GM21786 (cell line): ENCODE data around the gene ALK.

Experiments
- ATAC-seq: cut with Tn5 transposase; IDR thresholded peaks from one replicate; pipeline ENCODE4 v1.9.1; 2021; ENCODE audit not compliant: unreplicated experiment

Gene ALK

DNA sequence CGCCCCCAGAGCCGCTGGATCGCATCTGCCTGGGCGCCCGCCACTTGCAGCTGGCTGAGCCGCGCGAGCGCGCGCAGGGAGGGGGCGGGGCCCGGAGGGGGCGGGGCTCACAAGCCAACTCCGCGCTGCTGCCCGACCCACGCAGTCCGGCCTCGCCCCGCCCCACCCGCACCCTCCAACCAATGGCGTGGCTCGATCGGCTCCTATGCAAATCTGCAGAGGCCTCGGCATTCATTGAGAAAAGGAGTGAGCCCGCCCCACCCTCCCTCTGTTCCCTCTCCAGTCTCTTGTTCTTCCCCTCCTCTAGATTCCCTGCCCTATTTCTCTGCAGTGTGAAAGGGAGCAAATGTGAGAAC is at the start of gene ALK:
ALK (minus strand) TSS at position 27 of the 356 bp plus-strand sequence. CDS start 927 bp downstream, outside the sequence.
- ATAC-seq: no peak

DNA sequence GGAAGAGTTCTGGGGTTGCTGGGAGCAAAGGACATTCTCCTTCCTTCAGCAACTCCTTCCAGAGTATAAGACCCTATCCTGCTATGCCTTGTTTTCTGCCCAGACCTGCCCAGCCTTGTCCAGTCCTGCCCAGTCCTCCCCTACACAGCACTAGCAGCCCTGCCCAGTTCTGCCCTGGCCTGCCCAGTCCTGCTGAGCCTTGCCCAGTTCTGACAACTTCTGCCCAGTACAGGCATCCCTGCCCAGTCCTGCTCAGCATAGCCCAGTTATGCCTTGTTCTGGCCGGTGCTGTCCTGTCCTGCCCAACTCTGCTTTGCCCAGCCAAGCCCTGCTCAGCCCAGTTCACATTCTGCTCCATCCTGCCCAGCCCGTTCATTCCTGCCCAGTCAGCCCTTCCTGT is 44.9 kb upstream of the ALK start:
- ATAC-seq: no peak

DNA sequence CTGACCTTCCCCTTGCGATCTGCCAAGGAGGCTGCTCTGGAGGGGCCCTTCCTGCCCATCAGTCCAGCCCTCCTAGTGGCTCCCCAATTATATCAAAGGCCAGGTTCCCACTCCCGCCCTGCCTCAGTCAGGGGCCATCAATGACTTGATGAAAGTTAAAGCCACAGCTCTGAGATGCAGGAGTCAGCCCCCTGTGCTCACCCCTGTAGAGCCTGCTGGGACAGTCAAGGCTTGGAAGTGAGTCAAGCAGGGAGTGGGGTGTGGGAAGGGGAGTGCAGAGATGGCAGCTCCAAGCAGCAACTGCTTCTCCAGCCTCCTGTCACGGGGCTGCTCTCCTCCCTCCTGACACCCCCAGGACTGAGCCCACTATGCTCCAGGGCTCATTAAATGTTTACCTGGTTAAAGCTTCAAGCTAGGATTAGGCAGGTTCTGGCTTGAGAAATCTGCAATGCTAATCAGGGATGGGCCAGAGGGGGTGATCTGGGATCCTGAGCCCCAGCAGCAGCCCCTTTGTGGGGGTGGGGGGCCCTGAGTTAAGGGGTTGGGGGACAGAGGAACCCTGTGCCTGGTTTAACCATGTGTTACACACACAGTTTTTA is 42.7 kb upstream of the ALK start:
- ATAC-seq: no peak

DNA sequence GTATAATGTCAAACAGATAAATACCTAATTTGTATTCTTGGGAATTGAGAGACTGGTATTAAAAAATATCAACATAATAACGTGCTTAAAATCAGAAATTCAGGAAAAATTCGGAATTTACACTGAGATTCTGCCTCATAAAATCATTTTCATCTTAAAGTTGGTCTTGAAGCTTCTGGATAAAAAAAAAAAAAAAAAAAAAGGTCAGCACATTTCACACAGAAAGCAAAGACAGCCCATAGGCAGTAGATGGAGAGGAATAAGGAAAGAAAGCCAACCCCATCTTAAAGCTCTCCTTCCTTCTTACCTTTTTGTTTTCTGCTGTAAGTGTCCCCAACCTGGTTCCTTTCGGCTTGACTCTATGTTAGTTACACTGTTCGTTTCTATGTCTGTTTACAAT is 41.5 kb upstream of the ALK start:
- no peak for ATAC-seq

DNA sequence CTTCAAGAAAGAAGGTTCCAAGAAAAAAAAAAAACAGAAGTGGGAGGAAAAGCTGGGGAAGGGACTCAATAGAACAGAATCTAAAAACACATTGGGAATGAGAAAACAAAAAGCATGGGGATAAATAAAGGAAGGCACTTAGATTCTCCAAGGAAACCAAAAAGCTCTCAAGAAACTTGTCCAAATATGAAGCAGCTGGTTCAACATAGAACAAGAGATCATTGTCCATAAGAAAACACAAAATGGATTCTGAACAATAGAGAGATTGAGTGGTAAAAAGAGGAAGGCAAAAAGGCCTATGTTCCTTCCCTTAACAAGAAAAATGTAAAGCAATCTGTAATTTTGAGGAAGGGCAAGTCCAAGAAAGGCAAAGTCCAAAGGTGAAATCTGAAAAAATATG is 32.9 kb upstream of the ALK start:
- no peak for ATAC-seq

DNA sequence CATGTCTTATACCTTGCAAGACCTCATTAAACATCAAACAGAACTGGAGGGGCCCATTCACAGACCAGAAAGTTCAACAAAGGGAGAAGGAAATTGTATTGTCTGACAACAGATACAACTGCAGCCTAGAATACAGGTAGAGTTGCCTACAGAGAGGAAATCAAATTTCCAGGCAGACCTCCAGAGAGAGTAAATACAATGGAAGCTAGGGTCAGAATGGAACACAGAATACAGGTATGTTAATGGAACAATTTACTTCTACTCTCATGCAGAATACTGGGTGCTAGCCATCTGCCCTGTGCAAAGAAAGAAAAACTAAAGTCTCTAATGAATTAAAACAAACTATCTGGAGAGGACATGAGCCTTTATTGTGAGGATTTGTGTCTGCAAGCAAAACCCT is 31.6 kb upstream of the ALK start:
- no peak for ATAC-seq

DNA sequence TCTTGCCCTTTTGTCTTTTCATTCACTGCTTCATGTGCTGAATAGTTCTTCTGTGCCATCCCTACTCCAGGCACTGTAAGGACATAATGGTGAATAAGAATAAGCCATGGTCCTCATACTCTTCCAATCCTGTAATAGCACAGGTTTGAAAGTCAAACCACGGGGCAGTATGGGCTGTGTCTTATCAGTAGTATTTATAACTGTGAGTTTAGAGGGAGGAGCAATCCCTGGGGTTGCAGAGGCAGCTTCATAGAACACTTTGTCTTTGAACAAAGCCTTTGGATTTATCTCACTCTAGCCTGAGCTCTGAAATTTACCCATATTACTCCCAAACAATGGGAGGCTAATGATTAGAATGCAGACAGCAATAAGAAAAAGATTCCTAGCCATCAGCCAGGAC is 30.2 kb upstream of the ALK start:
- ATAC-seq: no peak

DNA sequence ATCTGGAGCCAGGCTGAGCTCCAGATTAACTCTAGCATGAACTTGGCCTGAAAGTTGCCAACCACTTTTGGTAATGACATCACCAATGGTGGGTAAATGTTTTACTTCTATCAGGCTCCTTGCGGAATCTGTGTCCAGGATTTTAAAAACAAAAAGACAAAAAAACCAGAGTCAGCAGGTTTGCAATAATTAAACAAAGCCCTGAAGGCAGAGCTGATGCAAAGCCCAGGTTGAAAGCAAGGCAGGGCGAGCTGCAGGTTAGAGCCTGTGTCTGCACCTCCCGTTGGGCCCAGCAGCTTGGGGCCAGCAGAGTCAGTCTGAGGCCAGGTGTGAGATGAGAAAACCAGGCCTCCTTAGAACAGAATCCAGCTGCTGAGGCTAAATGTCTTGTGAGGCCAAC is 29.1 kb upstream of the ALK start:
- ATAC-seq: no peak

DNA sequence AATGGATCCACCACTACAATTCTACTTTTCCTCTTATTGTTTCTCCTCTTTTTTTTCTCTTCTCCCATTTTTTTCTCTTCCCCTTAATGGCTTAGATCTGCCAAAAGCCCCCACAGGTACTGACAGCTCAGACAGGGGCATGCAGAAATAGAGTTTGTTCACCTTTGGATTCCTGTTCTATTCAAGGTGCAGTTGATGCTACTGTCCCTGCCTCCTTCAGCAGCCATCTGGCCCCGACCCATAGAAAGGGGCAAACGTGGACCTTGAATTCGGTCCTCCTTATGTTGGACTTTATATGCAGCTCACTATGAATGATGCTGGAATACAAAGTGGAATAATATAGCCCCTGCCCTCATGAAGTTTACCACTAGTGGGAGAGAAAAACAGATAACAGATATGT is 27.7 kb upstream of the ALK start:
- ATAC-seq: no peak

DNA sequence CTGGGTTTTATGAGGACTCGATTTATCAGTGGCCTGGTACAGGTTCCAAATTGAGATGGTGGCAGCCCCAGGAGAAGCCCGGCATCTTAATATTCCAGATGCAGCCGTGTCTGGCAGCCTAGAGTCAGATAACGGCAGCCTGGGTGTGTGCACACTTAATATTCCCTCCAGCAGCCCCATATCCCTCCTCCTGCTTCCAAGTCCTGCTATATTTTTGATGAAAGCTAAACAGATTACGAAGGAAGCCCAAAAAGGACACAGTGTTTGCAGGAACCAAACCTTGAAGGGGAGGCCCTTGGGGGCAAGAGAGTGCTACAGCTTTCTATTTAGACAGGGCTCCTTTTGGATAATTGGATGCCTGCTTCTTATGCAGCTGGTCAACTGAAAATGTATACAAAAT is 25.1 kb upstream of the ALK start:
- no peak for ATAC-seq

DNA sequence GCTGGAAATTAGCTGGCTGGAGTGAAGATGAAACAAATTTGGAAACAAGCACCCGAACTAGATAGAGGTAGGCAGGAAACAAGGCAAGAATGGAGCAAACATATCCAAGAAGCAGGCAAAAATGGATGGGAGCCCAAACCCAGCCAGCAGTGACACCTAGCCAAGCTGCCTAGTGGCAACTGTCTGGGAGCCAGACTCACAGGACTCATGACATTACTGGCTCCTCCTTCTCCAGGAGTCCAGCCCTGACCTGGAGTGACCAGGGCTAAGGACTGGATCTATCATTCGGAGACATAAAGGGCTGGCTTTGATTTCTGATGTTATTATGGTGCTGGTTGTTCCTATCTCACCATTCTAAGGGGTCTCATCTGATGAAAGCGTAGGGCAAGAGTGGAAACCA is 21.3 kb upstream of the ALK start:
- no peak for ATAC-seq

DNA sequence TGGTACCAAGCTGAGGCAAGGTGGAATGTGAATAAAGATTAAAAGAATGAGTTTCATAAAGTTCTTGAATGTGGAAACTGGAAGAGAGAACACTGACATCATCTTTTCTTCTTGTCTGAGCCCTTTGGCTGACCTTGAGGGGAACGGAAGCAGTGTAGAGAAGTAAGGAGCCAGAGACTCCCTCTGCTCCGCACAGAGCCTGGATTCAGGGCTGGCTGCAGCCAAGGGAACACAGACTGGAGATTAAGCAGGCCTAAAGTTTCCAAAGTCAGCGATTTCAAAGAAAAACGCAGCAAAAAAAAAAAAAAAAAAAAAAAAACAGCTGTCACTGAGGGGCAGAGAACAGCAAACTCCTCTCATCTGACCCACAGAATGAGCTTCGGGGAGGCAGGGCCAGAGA is 19.3 kb upstream of the ALK start:
- no peak for ATAC-seq

DNA sequence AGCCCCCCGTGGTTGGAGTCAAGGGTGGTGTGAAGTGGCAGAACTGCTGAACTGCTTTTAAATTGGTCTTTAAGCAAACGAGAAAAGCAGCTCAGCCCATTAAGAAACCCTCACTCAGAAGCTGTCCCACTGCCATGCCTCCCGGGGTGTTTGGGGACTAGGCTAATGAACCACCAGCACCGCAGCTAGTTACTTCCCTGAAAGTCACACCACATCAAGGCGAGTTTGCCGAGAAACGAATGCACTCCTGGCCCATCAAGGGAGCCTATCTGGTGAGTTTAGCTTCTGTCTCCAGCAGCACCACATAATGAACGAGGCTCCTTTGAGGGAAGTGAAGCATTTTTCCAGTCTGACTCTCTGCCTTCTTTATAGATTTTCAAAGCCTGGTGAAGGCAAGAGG is 14.6 kb upstream of the ALK start:
- ATAC-seq: no peak

DNA sequence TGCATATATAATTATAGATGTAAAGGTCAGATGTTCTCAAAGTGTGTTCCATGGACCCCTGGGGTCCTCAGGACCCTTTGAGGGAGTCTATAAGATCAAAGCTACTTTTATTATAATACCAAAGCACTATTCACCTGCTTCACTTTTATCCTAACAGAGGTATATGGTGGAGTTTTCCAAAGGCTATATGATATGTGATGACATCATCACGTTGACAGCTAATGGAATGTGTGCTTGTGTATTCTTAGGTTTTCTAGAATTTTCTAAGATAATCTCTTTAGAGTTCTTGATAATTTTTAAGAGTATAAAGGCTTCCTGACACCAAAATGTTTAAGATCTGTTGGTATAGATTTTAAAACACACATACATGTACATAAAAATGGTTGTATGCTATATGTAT is 10.4 kb upstream of the ALK start:
- ATAC-seq: no peak

DNA sequence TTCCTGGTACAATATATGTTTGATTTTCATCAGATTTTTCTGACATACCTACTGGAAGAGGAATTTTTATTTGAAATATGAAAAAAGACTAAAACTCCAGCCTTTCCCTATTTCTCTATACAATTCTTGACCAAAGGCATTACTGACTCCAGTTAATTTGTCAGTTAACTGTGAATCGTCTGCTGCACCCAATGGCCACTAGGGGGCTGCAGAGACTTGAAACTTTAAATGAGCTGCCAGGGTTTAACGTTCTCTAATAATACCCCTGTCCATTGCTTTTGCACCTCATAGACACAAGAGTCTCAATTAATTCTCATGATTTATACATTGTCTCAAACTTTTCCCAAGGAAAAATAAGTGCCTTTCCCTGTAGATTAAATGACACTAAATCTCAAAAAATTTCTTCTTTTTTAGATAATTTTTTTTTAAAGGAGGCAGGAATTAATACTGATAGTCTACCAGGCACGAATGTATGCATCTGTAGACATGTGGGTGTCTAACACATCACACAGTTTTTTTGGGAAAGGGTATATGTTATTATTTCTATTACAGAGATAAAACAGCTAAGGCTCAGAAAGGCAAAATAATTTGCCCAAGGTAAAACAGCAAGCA is 1.8 kb upstream of the ALK start:
- ATAC-seq: peak; percentile 61

DNA sequence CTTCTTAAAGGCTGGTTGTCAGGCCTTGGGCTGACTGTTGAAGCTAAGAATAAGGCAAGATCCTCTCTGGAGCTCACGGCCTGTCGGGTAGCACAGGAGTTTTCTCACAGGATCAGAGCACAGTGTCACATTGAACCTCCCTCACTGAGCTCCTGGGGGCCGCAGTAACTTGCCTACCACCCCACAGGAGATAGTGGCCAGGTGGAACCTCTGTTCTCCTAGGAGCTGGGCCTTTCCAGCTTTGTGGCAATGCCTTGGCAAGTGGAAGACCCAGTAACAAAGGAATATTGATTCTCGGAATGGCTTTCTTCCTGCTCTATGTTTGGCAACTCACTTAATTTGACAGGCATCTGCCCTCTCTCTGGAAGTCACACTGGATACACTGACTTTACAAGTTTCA is 1.2 kb upstream of the ALK start:
- no peak for ATAC-seq

DNA sequence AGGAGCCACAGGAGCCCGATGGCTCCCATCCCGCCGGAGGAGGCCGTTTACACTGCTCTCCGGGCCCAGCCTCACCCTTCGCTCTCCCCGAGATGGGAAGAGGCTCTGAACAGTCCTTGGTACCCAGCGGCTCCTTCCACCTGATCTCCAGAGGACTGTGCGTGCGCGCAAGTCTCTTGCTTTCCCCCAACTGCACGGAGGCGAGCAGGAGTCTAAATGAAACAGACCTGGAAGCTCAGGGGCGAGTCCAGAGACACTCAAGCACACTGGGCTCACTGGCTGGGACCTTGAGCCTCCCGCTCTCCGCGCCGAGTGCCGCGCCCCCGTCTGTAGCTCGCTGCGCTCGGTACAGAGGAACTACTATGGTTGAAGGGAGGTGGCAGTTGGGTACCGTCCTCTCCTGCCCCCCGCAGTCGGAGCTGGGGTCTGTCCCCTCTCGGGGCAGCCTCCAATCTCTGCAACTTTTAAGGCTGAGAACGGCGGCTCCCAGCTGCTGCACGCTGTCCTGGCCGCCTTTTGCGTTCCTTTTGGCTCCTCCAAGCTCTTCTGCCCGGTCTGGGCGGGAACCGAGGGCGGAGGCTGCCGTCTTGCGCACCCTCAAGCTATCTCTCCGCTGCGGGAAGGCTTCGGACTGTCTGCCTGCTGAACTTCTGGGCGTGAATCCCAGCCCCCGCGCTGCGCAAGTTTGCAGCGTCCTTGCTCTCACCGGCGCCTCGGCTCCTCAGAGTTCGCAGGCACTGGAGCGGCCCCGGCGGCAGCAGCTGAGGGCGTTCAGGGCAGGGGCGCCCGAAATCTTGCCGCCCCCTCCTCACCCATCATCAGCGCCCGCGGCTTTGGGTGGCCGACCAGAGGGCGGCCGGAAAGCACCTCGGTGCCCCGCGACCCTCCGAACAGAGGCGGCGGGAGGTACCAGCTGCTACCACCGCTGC is 491 bp downstream of the ALK start:
- ATAC-seq: no peak

DNA sequence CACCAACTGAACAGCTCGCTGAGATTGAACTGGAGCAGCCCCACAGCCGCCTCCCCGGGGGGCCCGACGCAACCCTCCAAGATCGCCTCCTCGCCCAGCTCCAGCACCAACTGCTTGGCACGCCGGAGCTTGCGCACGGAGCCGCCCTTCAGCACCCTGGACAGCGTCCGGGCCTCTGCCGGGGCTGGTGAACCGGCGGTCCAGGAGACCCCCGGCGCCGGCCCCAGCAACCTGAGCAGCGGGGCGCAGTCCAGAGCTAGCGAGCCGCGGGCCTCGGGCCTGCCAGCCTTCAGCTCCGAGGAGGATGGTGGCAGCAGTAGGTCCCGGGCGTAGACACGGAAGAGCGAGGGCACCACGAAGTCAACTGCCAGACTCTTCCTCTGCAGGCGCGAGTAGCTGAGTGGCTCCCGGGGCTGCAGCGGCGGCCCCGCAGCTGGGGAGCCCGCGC is 1.2 kb downstream of the ALK start:
- no peak for ATAC-seq

DNA sequence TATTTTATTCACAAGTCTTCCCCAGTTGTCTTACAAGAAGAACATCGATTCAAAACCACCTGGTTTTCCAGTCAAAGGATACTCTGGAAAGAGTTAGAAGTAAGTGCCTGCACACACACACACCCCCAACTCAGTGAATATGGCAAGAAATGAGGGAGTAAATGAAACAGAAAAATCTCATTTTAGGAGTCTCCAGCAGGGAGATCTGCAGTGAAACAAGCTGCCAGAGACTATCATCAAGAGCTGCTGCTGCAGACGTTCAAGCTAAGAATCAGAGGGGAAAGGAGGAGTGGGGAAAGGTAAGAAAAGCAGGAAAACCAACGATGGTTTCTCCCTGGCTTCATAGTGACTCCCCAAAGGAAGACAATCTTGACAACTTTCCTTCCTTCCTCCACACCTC is 2.4 kb downstream of the ALK start:
- ATAC-seq: no peak

DNA sequence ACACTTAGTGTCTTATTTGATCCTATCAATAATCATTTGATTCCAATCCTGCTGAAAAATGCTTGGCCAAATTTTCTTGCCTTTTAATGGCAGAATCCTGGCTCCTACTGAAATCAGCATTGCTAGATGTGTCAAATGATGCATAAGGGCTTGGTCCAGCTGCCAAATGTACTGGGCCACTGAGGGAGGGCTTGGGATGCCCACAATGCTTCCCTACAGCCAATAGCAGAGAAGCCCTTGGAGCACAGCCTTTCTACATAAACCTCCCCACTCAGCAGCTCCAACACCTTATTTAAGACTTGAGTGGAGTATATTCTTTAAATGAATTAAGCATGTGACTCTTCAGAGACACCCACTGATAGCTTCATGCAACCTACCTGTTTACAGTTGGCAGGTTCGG is 3.6 kb downstream of the ALK start:
- ATAC-seq: no peak

DNA sequence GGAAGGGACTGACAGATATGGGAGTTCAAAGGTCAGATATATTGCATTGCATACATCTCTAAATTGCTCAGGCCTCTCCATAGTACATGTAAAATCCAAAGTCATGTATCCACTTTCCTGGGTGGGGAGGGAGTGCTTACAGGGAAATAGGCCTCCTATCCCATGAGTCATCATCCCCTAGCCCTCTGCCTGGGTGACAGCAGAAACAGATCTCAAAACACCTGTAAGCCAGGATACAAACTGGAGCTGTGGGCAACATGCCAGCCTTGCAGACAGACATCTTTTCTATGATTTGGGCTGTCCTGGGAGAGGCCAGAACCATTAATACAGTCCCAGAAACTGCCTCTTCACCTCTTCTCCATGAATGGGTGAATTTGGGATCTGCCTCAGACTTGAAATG is 4.8 kb downstream of the ALK start:
- ATAC-seq: no peak

DNA sequence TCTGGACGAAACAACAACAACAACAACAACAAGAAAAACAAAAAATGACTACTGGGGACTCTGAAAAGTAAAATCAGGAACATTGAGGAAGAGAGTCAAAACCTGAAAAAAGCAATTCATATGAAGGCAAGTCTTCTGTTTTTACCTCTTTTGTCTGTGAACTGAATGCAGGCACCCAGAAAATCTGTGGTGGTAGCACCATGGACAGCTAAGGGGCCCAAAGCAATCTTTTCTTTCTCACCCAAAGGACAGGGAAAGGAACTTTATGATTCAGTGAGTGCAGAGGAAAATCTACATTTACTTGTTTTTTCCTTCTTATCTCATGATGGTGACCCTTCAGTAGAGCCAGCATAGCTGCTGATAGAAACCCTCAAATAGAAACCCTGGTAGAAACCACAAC is 10.4 kb downstream of the ALK start:
- ATAC-seq: no peak
